Epidermal melanocyte (primary cell): Measurements from ENCODE around the gene TEPSIN.
A peak's percentile ranks its signal among the peaks of the same experiment; 100 is the strongest.

Experiments
- DNase-seq: peaks from one replicate; pipeline ENCODE4 v3.0.0; 2011; ENCODE audit warnings: low spot score; ENCODE audit not compliant: insufficient read length

TEPSIN gene

GRCh38 chr17:81238815-81239713 is at the start of gene TEPSIN, which contains the start of gene NDUFAF8:
TEPSIN (minus strand) TSS chr17:81239055; CDS start chr17:81239033, 22 bp downstream.
NDUFAF8 (plus strand) TSS chr17:81239318; CDS start chr17:81239364, 46 bp downstream.
- peak; percentile 100 for DNase-seq

GRCh38 chr17:81287741-81288430 is 49.0 kb upstream of the TEPSIN start:
- no peak for DNase-seq

GRCh38 chr17:81287152-81287551 is 48.3 kb upstream of the TEPSIN start:
- DNase-seq: no peak

GRCh38 chr17:81286491-81287145 is 47.8 kb upstream of the TEPSIN start:
- no peak for DNase-seq

- no peak for DNase-seq
Observed at GRCh38 chr17:81285894-81286293, 47.0 kb upstream of the TEPSIN start.

GRCh38 chr17:81285179-81285878 is 46.5 kb upstream of the TEPSIN start:
- peak; percentile 64 for DNase-seq

GRCh38 chr17:81282876-81283275 is 44.0 kb upstream of the TEPSIN start:
- no peak for DNase-seq

GRCh38 chr17:81282141-81282540 is 43.3 kb upstream of the TEPSIN start:
- DNase-seq: no peak

- DNase-seq: no peak
Observed at GRCh38 chr17:81280571-81280970, 41.7 kb upstream of the TEPSIN start.

- no peak for DNase-seq
Observed at GRCh38 chr17:81279278-81280275, 40.7 kb upstream of the TEPSIN start.

- no peak for DNase-seq
Observed at GRCh38 chr17:81278831-81279230, 40.0 kb upstream of the TEPSIN start.

- DNase-seq: no peak
Observed at GRCh38 chr17:81277946-81278693, 39.3 kb upstream of the TEPSIN start.

- DNase-seq: no peak
Observed at GRCh38 chr17:81277421-81277820, 38.6 kb upstream of the TEPSIN start.

- no peak for DNase-seq
Observed at GRCh38 chr17:81276781-81277180, 37.9 kb upstream of the TEPSIN start.

GRCh38 chr17:81274471-81274855 is 35.6 kb upstream of the TEPSIN start:
- no peak for DNase-seq

GRCh38 chr17:81273698-81274470 is 35.0 kb upstream of the TEPSIN start:
- DNase-seq: no peak

- no peak for DNase-seq
Observed at GRCh38 chr17:81272616-81273015, 33.8 kb upstream of the TEPSIN start.

- DNase-seq: no peak
Observed at GRCh38 chr17:81271226-81271625, 32.4 kb upstream of the TEPSIN start.

- no peak for DNase-seq
Observed at GRCh38 chr17:81270279-81270678, 31.4 kb upstream of the TEPSIN start.
